Keratinocyte (primary cell): ENCODE data around the gene MORF4L1. TPM values are rescaled to one million over a fixed set of nuclear protein-coding genes. Genes with fewer than 3 reads are reported as not detected.

Experiments used
- DNase-seq: peaks from one replicate; pipeline ENCODE4 v3.0.0-alpha.2; 2011; ENCODE audit warnings: low read depth, missing footprints, low spot score
- FAIRE-seq: peaks from 2 replicates; lab custom pipeline; 2011; peaks lifted over from hg19 to GRCh38; lab: Jason Lieb, UNC
- H2AFZ ChIP-seq: 2 replicates; pipeline ENCODE4 v1.6.0; 2012; ENCODE audit warnings: low read length, control low read depth, inconsistent platforms; ENCODE audit not compliant: control insufficient read depth
- H3K27ac ChIP-seq: 2 replicates; pipeline ENCODE4 v1.5.1; 2011; ENCODE audit warnings: low read length; ENCODE audit not compliant: control insufficient read depth, insufficient read depth
- H3K27me3 ChIP-seq: 3 replicates; pipeline ENCODE4 v1.6.0; 2011; ENCODE audit warnings: low read length; ENCODE audit not compliant: control insufficient read depth, insufficient read depth; ENCODE audit errors: extremely low read depth
- H3K36me3 ChIP-seq, 2 experiments: 2 replicates in 1 of 2; 3 replicates in 1 of 2; pipeline ENCODE4 v1.5.1; 2011; ENCODE audit warnings: low read length in 2 of 2, mild to moderate bottlenecking in 1 of 2; ENCODE audit not compliant: control insufficient read depth in 2 of 2, insufficient read depth in 2 of 2; ENCODE audit errors: extremely low read depth in 1 of 2
- H3K4me1 ChIP-seq: 3 replicates; pipeline ENCODE4 v1.5.1; 2011; ENCODE audit warnings: low read length; ENCODE audit not compliant: control insufficient read depth, insufficient read depth; ENCODE audit errors: extremely low read depth
- H3K4me2 ChIP-seq: 3 replicates; pipeline ENCODE4 v1.6.0; 2011; ENCODE audit warnings: low read depth, low read length; ENCODE audit not compliant: control insufficient read depth, insufficient read depth; ENCODE audit errors: extremely low read depth
- H3K4me3 ChIP-seq, 3 experiments: fragments of 200-600 bp in 1 of 3; sonication (generic) in 1 of 3; 2 replicates in 2 of 3; 3 replicates in 1 of 3; pipeline ENCODE4 v1.5.1; 2011 to 2016; ENCODE audit warnings: low read length in 3 of 3, mild to moderate bottlenecking in 3 of 3, control low read depth in 2 of 3, inconsistent platforms in 1 of 3, low read depth in 1 of 3, mixed read lengths in 1 of 3, mixed run types in 1 of 3, moderate library complexity in 1 of 3; ENCODE audit not compliant: control insufficient read depth in 2 of 3, insufficient read depth in 2 of 3; ENCODE audit errors: extremely low read depth in 1 of 3
- H3K79me2 ChIP-seq: 2 replicates; pipeline ENCODE4 v1.6.0; 2012; ENCODE audit warnings: low read length; ENCODE audit not compliant: control insufficient read depth, insufficient read depth
- H3K9ac ChIP-seq: 3 replicates; pipeline ENCODE4 v1.6.0; 2011; ENCODE audit warnings: low read length; ENCODE audit not compliant: control insufficient read depth, insufficient read depth; ENCODE audit errors: extremely low read depth
- H3K9me1 ChIP-seq: 3 replicates; pipeline ENCODE4 v1.6.0; 2011; ENCODE audit warnings: low read length; ENCODE audit not compliant: control insufficient read depth, insufficient read depth; ENCODE audit errors: extremely low read depth
- H3K9me3 ChIP-seq: 2 replicates; pipeline ENCODE4 v1.5.1; 2012; ENCODE audit warnings: low read depth, low read length; ENCODE audit not compliant: control insufficient read depth
- H4K20me1 ChIP-seq: 3 replicates; pipeline ENCODE4 v1.6.0; 2011; ENCODE audit warnings: low read length; ENCODE audit not compliant: control insufficient read depth, insufficient read depth; ENCODE audit errors: extremely low read depth
- CTCF ChIP-seq, 3 experiments: IDR thresholded peaks in 1 of 3; conservative IDR thresholded peaks in 1 of 3; optimal IDR thresholded peaks in 1 of 3; 2 replicates in 2 of 3; 3 replicates in 1 of 3; pipeline versions ENCODE3 to v1.5.1; 2011; ENCODE audit warnings: low read length in 3 of 3, mild to moderate bottlenecking in 3 of 3, moderate library complexity in 2 of 3, control low read depth in 1 of 3, inconsistent platforms in 1 of 3; ENCODE audit not compliant: insufficient read depth in 2 of 3; ENCODE audit errors: extremely low read depth in 1 of 3
- EZH2 ChIP-seq: IDR thresholded peaks from one replicate; pipeline ENCODE4 v1.6.1; 2012; ENCODE audit warnings: inconsistent platforms, mild to moderate bottlenecking, low read length, moderate library complexity
- dilution Hi-C: fragments of 300-500 bp; cut with MboI; formaldehyde crosslinking; loops from one replicate; pipeline ENCODE4 v1.7.0; 2020; ENCODE audit warnings: low sequenced_read_pairs; ENCODE audit not compliant: extremely low pct_ligation_motif_present
- polyA plus RNA-seq, 5 experiments: library from polyadenylated mRNA; depleted of rRNA in 3 of 5; stranded (reverse) in 3 of 5; stranded (forward) in 1 of 5; unstranded in 1 of 5; fragments of >200 nt; gene quantifications; 1 replicate in 1 of 5; 2 replicates in 3 of 5; 3 replicates in 1 of 5; pipeline versions ENCODE4 v1.2.1 to v1.2.3, GENCODE V29; 2011 to 2012; ENCODE audit warnings: missing spikeins in 2 of 5, low read depth in 1 of 5, low replicate concordance in 1 of 5

MORF4L1 gene
- polyA plus RNA-seq, 1 donor (not counting 4 experiments of a cell fraction or from before 2014, with no cell fraction given), result 281 TPM

- Histone ChIP-seq H3K36me3 (no peaks in the 10 kb centered on the region), H4K20me1 (no peaks in the 10 kb centered on the region), H3K9me3 (no peaks in the 10 kb centered on the region), H3K79me2 (no peaks in the 10 kb centered on the region), H3K4me2 (no peak overlapping the region), H3K27ac (no peak overlapping the region), H3K4me3 (no peak overlapping the region), H3K9me1 (no peaks in the 10 kb centered on the region), H2AFZ (no peak overlapping the region), H3K9ac (no peak overlapping the region), H3K27me3 (no peaks in the 10 kb centered on the region), H3K4me1 (no peaks in the 10 kb centered on the region)
- dilution Hi-C loops, result no loop called here
- FAIRE-seq, result no peak
- no peak for DNase-seq
- TF ChIP-seq CTCF (optimal IDR thresholded peaks at IDR 0.05 in 1 of 3, IDR thresholded peaks at IDR 0.05 in 1 of 3, conservative IDR thresholded peaks at IDR 0.05 in 1 of 3; ENCODE audit: extremely low read depth in 1 of 3, insufficient read depth in 2 of 3, low read length in 3 of 3) (no peak), EZH2 (no peak)
These were observed 22.3 kb upstream of the MORF4L1 start for GRCh38 chr15:78850352-78850751.

- no peak overlapping the region for H2AFZ ChIP-seq
- no peaks in the 10 kb centered on the region for H3K9me3 ChIP-seq
- H3K36me3 ChIP-seq, result no peaks in the 10 kb centered on the region
- no peaks in the 10 kb centered on the region for H3K9me1 ChIP-seq
- no peak overlapping the region for H3K27ac ChIP-seq
- H3K27me3 ChIP-seq, result no peaks in the 10 kb centered on the region
- H3K9ac ChIP-seq, result no peak overlapping the region
- TF ChIP-seq CTCF (optimal IDR thresholded peaks at IDR 0.05 in 1 of 3, IDR thresholded peaks at IDR 0.05 in 1 of 3, conservative IDR thresholded peaks at IDR 0.05 in 1 of 3; ENCODE audit: extremely low read depth in 1 of 3, insufficient read depth in 2 of 3, low read length in 3 of 3) (no peak), EZH2 (no peak)
- dilution Hi-C loops, result no loop called here
- H3K4me2 ChIP-seq, result no peak overlapping the region
- DNase-seq (no peak), FAIRE-seq (no peak)
- no peaks in the 10 kb centered on the region for H3K79me2 ChIP-seq
- H3K4me1 ChIP-seq, result no peaks in the 10 kb centered on the region
- H3K4me3 ChIP-seq, result no peak overlapping the region
- no peaks in the 10 kb centered on the region for H4K20me1 ChIP-seq
These were observed 21.5 kb upstream of the MORF4L1 start for GRCh38 chr15:78850941-78851755.
